Motor neuron (in vitro differentiated cells): ENCODE measurements around the gene GPC4. TPM values are rescaled to one million over a fixed set of nuclear protein-coding genes. Genes with fewer than 3 reads are reported as not detected.
A peak's percentile ranks its signal among the peaks of the same experiment; 100 is the strongest.
"Not testable (repeated sequence)": the region's sequence is repeated elsewhere in the genome, so short reads cannot be mapped to it uniquely, and the experiment has no call there.

Experiments used
- ATAC-seq, 8 experiments: fragments of 200-7000 bp; cut with Tn5 transposase; replicated peaks in 6 of 8; 2 replicates each; pipeline ENCODE4 v1.8.0; 2021; ENCODE audit warnings: mild to moderate bottlenecking in 8 of 8, moderate library complexity in 8 of 8
- H3K27ac ChIP-seq, 2 donors: fragments of 250-450 bp; sonication (Bioruptor Pico); 2 replicates each; pipeline ENCODE4 v1.9.0; 2021; ENCODE audit warnings: antibody characterized with exemption in 2 of 2, mild to moderate bottlenecking in 2 of 2, moderate library complexity in 1 of 2
- H3K4me1 ChIP-seq, 2 donors: fragments of 250-450 bp; sonication (Bioruptor Pico); replicated peaks in 1 of 2; 2 replicates each; pipeline ENCODE4 v1.6.1; 2021; ENCODE audit warnings: antibody characterized with exemption in 2 of 2, mild to moderate bottlenecking in 2 of 2, moderate library complexity in 1 of 2
- H3K4me3 ChIP-seq, 5 donors: fragments of 250-450 bp; sonication (Bioruptor Pico); 2 replicates each; pipeline ENCODE4 v1.9.0; 2021; ENCODE audit warnings: antibody characterized with exemption in 5 of 5, mild to moderate bottlenecking in 5 of 5, moderate library complexity in 4 of 5
- WGBS, 10 experiments: fragments of 450-650 bp; shearing (Covaris generic); methylation state at CpG; one replicate each; pipeline ENCODE4 v1.0.0; 2022; 5-methylcytosine and 5-hydroxymethylcytosine counted together
- in situ Hi-C, 9 experiments: fragments of 400-800 bp; cut with MboI; loops; one replicate each; pipeline ENCODE4 v1.15.0; 2021; ENCODE audit warnings: low sequenced_read_pairs in 9 of 9, low pct_unique_long_range_greater_than_20kb in 2 of 9; ENCODE audit not compliant: unreplicated experiment in 9 of 9
- total RNA-seq, 8 experiments: library from RNA; unstranded; fragments of 300-600 nt; gene quantifications; 2 replicates each; pipeline versions ENCODE4 v1.2.3 to v1.2.4, GENCODE V29; 2022

GPC4 gene
- total RNA-seq, 8 experiments from 2014 or later, result 1.7 to 35.2 (median 6.1) TPM

DNA sequence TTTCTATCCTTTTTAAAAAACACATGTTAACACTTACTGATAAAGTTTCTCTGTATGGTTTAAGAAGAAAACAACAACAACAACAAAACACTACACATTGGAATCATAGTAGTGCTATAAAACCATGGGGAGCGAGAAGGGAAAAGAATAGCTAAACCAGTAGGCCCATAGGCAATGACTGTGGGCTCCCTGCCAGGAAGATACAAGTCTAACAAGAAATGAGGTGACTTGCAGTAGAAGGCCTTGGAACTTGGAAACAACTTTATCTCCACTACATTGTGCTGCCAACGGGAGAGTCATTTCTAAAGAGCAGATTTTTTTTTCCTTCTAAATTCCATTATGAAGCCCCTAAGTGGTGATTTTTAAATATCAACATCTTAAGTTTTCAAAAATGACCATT is 78.0 kb downstream of the GPC4 start:
- in situ Hi-C loops, result no loop called here
- WGBS, 10 experiments, result 50 to 80% (median 64%) methylated on average over 1 to 2 of the region's 2 CpGs; no CpG with 5 or more reads in 5 of the 10 experiments
- Histone ChIP-seq H3K27ac (no peak overlapping the region), H3K4me3 (no peak overlapping the region), H3K4me1 (peaks cover 0 to 18% of the 10 kb centered on the region in 2 donors)
- ATAC-seq, result no peak

DNA sequence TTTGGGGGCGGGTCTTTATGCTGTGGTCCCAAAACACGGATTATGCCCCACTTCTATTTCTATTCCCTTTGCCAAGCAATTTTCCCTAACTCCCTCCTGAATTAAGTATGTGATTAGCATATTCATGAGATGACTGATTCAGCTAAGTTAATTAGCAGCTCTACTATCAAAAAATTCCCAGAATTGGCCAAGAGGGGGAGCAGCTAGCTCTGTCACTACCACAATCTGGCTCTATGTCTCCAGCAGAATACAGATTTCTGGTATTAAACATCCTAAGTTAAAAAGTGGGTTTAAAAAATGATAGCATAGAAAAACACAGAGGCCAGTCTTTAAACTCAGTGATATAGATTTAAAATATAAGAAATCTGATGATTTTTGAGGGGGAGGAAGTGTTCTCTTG is 80.3 kb downstream of the GPC4 start:
- no peak overlapping the region for H3K4me3 ChIP-seq
- ATAC-seq, result peak in 4 of 8 experiments; percentile 18 to 44 (median 24)
- WGBS, 10 experiments, result 0 to 44% (median 20%) methylated on average over 1 to 2 of the region's 2 CpGs; no CpG with 5 or more reads in 7 of the 10 experiments
- in situ Hi-C loops, result no loop called here
- H3K4me1 ChIP-seq, result peaks cover 0 to 18% of the 10 kb centered on the region in 2 donors
- H3K27ac ChIP-seq, result no peak overlapping the region

DNA sequence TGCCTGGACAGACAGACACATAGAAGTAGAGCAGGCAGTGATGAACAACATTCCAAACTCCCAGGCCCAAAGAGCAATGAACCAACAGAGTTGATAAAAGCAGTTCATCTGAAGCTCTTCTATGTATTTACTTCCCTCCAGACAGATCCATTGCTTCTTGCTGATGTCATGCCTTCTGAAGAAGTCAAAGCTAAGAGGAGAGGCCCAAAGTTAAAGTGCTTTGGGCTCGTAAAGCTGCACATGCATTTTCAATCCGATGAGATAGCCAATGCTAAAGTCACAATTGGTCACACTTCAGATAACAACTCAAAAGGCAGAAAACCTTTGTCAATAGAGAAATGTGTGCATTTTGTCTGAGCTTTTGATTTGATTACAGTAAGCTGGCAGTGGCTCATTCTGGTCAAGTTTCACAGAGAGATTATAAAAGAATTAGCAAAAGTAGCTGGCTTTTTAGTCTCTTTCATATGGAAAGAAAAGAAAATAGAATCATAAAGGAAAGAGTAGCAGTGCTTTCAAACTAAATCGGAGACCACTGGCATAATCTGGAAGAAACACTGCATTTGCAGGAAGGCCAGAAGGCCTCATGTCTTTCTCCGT is 82.0 kb downstream of the GPC4 start:
- Histone ChIP-seq H3K27ac (no peak overlapping the region), H3K4me3 (no peak overlapping the region), H3K4me1 (peaks cover 0 to 25% of the 10 kb centered on the region in 2 donors)
- in situ Hi-C loops, result no loop called here
- WGBS, 10 experiments, result 22 to 90% (median 63%) methylated on average over 1 to 4 of the region's 4 CpGs; no CpG with 5 or more reads in 4 of the 10 experiments
- peak in 1 of 8 experiments; percentile 30 for ATAC-seq

DNA sequence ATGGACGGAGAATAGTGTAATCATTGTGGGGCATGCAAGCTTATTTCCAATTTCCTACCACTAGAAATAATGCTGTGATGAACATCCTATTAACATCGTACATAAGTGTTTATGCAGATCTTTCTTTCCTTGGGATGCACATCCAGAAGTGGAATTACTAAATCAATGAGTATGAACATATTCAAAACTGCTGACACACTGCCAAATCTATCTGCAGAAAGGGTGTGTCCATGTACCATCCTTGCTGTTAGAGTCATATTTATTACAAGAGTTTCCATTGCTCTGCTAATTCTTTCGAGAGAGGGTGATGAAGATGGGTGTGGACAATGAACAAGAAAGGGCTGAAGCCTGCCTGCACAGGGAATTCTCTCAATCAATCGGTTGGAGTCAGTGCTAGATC is 82.6 kb downstream of the GPC4 start:
- in situ Hi-C loops, result no loop called here
- Histone ChIP-seq H3K4me1 (peaks cover 0 to 25% of the 10 kb centered on the region in 2 donors), H3K27ac (no peak overlapping the region), H3K4me3 (no peak overlapping the region)
- ATAC-seq, result peak in 3 of 8 experiments; percentile 85 to 90 (median 87)
- WGBS, 10 experiments, result 58 to 67% methylated on average over 1 to 4 of the region's 4 CpGs; no CpG with 5 or more reads in 8 of the 10 experiments

DNA sequence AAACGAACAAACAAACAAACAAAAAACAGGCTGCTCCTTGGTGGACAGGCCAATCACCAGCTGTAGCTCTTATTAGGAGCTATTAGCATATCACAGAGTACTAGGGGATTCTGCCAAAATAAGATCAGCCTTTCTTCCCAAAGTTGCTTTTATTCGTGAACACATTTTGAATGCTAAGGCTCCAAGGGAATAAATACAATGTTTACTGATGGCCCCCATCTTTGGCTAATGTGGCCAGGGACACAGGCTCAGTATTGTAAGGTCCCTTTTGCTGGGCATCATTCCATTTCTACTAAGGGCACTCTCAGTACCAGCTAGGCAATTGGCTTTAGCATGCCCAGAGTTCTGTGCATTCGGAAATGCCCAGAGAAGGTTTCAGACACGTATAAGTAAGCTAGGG is 84.3 kb downstream of the GPC4 start:
- peaks cover 0 to 25% of the 10 kb centered on the region in 2 donors for H3K4me1 ChIP-seq
- no peak overlapping the region for H3K27ac ChIP-seq
- no peak overlapping the region for H3K4me3 ChIP-seq
- 63 to 90% methylated on average over 2 of the region's 4 CpGs; no CpG with 5 or more reads in 8 of the 10 experiments for WGBS, 10 experiments
- ATAC-seq, result no peak
- in situ Hi-C loops, result no loop called here

DNA sequence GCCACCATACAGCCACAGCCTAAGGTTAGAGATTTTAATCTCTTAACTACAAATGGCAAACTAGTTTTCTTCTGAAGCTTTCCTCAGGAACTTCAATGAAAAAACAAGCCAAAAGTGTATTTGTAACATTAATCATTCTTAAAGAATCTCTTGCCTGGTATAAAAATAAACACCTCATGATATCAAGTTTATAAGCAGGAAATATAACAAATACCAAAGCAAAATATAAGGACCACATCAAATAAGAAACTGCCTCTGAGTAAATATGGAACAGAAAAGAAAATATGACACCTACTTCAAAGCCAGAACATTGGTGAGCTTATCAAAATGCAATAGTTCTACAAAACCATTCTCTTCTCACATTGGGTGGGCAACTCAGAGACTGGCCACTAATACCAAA is 89.9 kb downstream of the GPC4 start:
- ATAC-seq, result no peak
- in situ Hi-C loops, result no loop called here
- Histone ChIP-seq H3K27ac (no peak overlapping the region), H3K4me3 (no peak overlapping the region), H3K4me1 (peaks cover 0 to 7% of the 10 kb centered on the region in 2 donors)

DNA sequence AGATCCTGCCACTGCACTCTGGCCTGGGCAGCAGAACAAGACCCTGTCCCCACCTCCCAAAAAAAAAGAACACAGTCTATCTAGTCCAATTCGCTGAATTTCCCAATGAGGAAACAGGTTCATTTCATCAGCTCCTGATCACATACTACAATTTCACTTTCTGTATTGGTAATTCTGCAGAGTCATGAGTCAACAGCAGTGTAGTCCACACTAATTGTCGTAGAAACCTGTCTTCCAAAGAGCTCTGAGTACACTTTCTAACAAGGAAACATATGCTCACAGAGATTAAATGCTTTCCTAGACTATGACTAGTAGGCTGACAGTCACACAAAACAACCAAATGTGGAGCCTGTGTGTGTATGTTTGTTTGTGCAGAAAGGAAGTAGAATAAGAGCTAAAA is 91.9 kb downstream of the GPC4 start:
- Histone ChIP-seq H3K4me3 (no peak overlapping the region), H3K4me1 (peaks cover 0 to 2% of the 10 kb centered on the region in 2 donors), H3K27ac (no peak overlapping the region)
- WGBS, 10 experiments, result 0 to 100% (median 83%) methylated on average over 1 of the region's 2 CpGs; no CpG with 5 or more reads in 7 of the 10 experiments
- in situ Hi-C loops, result no loop called here
- peak in 1 of 8 experiments; percentile 36 for ATAC-seq

DNA sequence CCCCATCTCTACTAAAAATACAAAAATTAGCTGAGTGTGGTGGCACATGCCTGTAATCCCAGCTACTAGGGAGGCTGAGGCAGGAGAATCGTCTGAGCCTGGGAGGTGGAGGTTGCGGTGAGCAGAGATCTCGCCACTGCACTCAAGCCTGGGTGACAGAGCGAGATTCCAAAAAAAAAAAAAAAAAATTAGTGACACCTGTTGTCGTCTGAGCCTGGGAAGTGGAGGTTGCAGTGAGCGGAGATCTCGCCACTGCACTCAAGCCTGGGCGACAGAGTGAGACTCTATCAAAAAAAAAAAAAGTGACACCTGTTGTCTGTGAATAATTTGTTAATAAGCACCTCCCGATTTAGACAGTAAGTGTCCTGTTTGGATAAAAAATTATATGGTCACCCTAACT is 93.0 kb downstream of the GPC4 start:
- 46 to 96% (median 63%) methylated on average over 2 to 6 of the region's 9 CpGs; no CpG with 5 or more reads in 5 of the 10 experiments for WGBS, 10 experiments
- H3K27ac ChIP-seq, in situ Hi-C loops, H3K4me1 ChIP-seq, H3K4me3 ChIP-seq, ATAC-seq: not testable (repeated sequence)

DNA sequence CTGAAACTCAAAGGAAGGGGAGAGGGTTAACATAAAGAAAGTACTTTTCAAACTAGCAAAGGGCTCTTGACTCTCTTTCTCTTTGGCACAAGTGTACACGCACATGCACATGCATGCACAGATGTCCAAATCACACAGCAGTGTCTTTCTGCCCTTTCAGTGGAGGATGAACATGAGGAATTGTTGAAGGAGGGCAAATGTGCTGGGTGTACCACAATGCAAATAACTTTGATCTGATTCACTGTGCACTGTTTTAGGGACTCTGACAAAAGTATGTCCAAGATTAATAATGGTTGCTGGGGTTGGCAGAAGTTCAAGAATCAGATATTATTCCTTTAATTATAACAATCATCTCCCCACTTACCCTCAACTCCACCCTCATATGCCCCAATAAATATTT is 93.8 kb downstream of the GPC4 start:
- Histone ChIP-seq H3K27ac (no peak overlapping the region), H3K4me3 (no peak overlapping the region), H3K4me1 (no peaks in the 10 kb centered on the region)
- in situ Hi-C loops, result no loop called here
- ATAC-seq, result no peak
- 71 to 100% (median 88%) methylated on average over 1 of the region's 1 CpG; no CpG with 5 or more reads in 7 of the 10 experiments for WGBS, 10 experiments

DNA sequence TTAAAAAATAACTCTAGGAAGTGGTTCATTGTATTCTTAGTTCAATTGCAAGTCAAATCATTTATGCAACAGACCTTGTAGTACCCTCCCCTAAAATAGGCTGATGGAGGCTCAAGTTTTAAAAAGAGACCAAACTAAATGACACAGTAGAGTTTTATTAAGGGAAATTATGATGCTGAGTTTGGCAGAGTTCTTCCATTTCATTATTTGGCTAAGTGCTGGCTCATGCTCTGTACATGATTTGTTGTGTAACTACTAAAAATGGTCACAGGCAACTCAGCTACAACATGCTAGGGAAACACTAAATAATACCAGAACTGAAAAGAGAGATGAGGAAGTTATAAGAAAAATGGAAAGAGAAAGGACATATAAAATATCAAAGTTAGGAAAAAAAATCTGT is 101.0 kb downstream of the GPC4 start:
- H3K4me3 ChIP-seq, result no peak overlapping the region
- ATAC-seq, result no peak
- in situ Hi-C loops, result no loop called here
- H3K27ac ChIP-seq, result no peak overlapping the region
- peaks cover 0 to 3% of the 10 kb centered on the region in 2 donors for H3K4me1 ChIP-seq

DNA sequence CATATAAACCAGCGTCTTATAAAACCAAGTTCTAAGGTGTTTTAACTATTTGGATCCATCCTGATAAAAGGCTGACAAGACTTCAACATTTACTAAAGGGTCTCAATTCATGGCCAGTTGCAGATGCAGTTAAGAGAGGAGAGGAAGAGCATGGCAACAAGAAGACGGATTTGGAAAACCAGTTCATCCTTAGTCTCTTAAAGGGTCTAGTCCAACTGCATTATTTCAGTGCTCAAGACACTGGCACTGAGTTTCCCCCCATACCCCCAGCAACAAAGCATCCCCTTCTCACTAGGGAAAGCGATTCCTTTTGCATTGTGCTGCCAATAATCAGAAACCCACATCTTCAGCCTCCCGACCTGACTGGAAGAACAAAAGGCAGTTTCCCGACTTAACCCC is 106.8 kb downstream of the GPC4 start:
- WGBS, 10 experiments, result 17 to 45% (median 20%) methylated on average over 1 to 5 of the region's 5 CpGs; no CpG with 5 or more reads in 6 of the 10 experiments
- no peak for ATAC-seq
- peaks cover 9 to 11% of the 10 kb centered on the region in 2 donors for H3K4me1 ChIP-seq
- no peak overlapping the region for H3K4me3 ChIP-seq
- H3K27ac ChIP-seq, result no peak overlapping the region
- in situ Hi-C loops, result no loop called here

DNA sequence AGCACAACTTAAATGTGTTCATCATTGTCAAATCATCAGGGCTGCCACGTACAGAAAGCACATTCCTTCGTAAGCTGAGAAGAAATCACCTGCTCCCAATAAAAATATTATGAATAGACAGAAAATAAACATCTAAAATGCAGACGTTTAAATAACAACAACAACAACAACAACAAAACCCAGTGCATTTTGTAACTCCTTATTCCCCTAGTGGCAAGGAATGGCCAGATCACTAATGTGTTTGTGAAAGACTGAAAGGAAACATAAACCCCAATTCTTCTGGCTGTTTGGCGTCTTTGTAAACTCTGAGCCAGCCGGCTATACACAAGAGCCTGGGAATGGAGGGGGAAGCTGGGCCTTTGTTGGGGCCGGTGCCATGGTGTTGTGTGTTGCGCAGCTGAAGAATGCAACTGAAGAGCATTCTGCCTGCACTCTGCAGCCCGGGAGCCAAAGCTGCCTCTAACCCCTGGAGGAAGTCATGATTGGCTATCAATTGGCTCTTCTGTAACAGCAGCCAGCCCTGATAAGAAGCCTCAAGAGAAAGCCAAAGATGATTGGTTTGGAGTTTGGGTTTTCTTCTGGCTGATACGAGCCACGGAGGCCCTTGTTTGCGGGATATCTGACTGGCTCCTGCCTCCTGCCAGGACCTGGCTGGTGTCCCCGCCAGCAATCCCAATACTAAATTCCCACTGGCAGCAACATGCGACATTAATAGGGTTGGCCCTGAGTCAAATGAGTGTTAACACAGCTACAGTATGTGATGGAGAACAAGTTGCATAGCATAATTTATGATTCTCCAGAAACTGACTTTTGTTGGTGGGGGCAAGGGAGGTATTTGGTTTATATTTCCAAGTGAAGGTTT is 107.4 kb downstream of the GPC4 start:
- peak in 5 of 8 experiments; percentile 76 to 98 (median 96) for ATAC-seq
- peak overlapping the region in 1 of 2 donors; percentile 29 for H3K27ac ChIP-seq
- peaks cover 9 to 11% of the 10 kb centered on the region in 2 donors for H3K4me1 ChIP-seq
- in situ Hi-C loops, result no loop called here
- WGBS, 10 experiments, result 6 to 65% (median 36%) methylated on average over 2 to 7 of the region's 13 CpGs; no CpG with 5 or more reads in 6 of the 10 experiments
- peak overlapping the region in 1 of 5 donors; percentile 4 for H3K4me3 ChIP-seq

DNA sequence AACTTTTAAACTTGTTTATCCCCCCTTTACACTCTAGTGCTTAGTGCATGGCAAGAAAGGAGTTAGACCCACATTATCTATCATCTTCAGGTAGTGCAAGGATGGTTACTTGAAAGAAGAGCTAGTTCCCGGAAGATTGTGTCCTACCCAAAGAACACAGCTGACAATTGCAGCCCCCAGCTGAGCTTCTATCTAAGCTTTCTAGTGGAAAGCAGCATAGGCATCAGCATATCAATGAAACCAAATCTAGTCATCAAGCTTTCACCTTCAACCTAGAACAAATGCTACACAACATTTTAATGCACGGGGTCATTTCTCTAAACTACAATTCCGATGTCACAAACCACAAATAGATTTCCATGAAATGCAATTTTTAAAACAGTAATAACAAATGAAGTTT is 108.2 kb downstream of the GPC4 start:
- ATAC-seq, result no peak
- 25 to 80% methylated on average over 1 to 2 of the region's 3 CpGs; no CpG with 5 or more reads in 8 of the 10 experiments for WGBS, 10 experiments
- in situ Hi-C loops, result no loop called here
- no peak overlapping the region for H3K4me3 ChIP-seq
- no peak overlapping the region for H3K27ac ChIP-seq
- H3K4me1 ChIP-seq, result peaks cover 9 to 11% of the 10 kb centered on the region in 2 donors
